ENCODE results near the gene ACADVL. TPM values are rescaled to one million over a fixed set of nuclear protein-coding genes. Genes with fewer than 3 reads are reported as not detected.

The ACADVL gene
- total RNA-seq, 1 donor: 163 TPM

DNA sequence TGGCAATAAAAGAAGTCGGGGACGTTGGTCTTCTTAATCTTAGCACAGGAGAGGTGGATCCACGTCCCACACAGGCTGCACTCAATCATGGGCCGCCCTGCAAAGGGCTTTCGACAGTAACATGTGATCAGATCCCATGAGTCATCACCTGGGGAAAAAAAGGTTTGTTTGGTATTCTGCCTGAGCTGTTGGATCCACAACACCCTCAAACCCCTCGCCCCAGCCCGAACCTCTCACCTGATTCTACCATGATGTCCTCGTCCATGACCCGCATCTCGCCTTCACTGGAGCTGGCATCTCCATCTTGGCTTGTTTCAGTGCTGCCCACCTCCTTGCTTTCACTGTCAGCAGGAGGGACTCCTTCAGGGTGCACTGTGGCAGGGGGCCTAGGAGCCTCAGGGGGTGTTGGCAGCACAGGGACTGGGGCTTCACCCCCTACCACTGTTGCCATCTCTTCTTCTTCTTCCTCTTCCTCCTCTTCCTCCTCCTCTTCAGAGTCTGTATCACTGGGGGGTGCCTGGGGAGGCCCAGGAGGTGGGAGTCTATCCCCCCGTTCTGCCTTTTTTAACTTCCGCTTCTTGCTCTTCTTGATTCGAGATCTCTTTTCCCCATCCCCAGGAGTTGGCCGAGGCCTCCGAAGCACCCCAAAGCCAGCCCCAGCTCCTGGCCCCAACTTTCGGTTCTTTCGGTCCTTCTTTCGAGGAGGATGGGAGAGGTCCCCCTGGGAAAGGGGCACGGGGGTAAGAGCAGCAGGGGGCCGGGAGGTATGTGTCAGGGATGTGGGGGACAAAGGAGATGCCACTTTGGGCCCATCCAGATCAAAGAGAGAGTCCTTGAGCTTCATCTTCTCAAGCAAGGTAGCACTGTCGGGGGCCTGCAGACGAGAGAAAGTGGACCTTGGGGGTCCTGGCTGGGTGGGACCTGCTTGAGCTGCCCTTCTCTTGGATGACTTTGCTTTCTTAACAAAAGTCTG, 16.2 kb downstream of the ACADVL start:
- Histone ChIP-seq H2AFZ (ENCODE audit: low read length) (no peak overlapping the region), H3K79me2 (ENCODE audit: insufficient read depth, low read length) (peaks cover 88% of the 10 kb centered on the region), H3K4me2 (ENCODE audit: insufficient read depth, low read length) (peak overlapping the region; percentile 39), H3K36me3 (ENCODE audit: insufficient read depth, low read length) (peaks cover 40% of the 10 kb centered on the region), H3K4me1 (ENCODE audit: insufficient read depth, low read length) (peaks cover 38% of the 10 kb centered on the region), H3K4me3 (ENCODE audit: insufficient read depth, low read length) (no peak overlapping the region), H3K27ac (ENCODE audit: low read depth, low read length) (peak overlapping the region; percentile 43), H4K20me1 (ENCODE audit: insufficient read depth, low read length) (peaks cover 40% of the 10 kb centered on the region), H3K27me3 (ENCODE audit: insufficient read depth, low read length) (no peaks in the 10 kb centered on the region), H3K9me3 (ENCODE audit: low read depth, low read length) (no peaks in the 10 kb centered on the region)
- DNase-seq (ENCODE audit: insufficient read length, low spot score, missing footprints): peak; percentile 86
- TF ChIP-seq, protein P1, sequence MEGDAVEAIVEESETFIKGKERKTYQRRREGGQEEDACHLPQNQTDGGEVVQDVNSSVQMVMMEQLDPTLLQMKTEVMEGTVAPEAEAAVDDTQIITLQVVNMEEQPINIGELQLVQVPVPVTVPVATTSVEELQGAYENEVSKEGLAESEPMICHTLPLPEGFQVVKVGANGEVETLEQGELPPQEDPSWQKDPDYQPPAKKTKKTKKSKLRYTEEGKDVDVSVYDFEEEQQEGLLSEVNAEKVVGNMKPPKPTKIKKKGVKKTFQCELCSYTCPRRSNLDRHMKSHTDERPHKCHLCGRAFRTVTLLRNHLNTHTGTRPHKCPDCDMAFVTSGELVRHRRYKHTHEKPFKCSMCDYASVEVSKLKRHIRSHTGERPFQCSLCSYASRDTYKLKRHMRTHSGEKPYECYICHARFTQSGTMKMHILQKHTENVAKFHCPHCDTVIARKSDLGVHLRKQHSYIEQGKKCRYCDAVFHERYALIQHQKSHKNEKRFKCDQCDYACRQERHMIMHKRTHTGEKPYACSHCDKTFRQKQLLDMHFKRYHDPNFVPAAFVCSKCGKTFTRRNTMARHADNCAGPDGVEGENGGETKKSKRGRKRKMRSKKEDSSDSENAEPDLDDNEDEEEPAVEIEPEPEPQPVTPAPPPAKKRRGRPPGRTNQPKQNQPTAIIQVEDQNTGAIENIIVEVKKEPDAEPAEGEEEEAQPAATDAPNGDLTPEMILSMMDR (IDR thresholded peaks at IDR 0.05; ENCODE audit: extremely low read depth, low read depth, low read length): no peak

DNA sequence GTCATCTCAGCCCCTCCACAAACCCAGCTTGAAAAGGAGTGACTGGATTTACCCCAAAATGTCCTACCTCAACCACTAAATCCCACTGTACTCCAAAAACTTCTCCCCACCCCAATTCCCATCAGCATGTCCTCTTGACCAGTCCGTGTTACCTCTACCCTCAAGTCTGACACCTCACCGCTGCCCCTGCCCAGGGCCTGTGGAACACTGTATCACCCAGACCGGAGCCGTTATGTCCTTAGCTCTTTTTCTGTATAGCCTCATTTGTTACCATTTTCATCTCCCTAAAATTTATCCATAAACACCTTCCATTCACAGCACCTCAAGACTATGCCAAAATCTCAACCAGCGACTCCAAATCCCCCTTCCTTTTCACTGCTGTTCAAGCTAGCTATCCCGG, 17.1 kb downstream of the ACADVL start:
- DNase-seq (ENCODE audit: insufficient read length, low spot score, missing footprints): no peak
- no peaks in the 10 kb centered on the region for H3K27me3 ChIP-seq (ENCODE audit: insufficient read depth, low read length)
- H3K27ac ChIP-seq (ENCODE audit: low read depth, low read length): no peak overlapping the region
- H2AFZ ChIP-seq (ENCODE audit: low read length): no peak overlapping the region
- no peak overlapping the region for H3K4me3 ChIP-seq (ENCODE audit: insufficient read depth, low read length)
- peak overlapping the region; percentile 78 for H3K4me2 ChIP-seq (ENCODE audit: insufficient read depth, low read length)
- peaks cover 42% of the 10 kb centered on the region for H3K36me3 ChIP-seq (ENCODE audit: insufficient read depth, low read length)
- TF ChIP-seq, protein P1 (IDR thresholded peaks at IDR 0.05; ENCODE audit: extremely low read depth, low read depth, low read length): no peak
- no peaks in the 10 kb centered on the region for H3K9me3 ChIP-seq (ENCODE audit: low read depth, low read length)
- H4K20me1 ChIP-seq (ENCODE audit: insufficient read depth, low read length): peaks cover 40% of the 10 kb centered on the region
- peaks cover 44% of the 10 kb centered on the region for H3K4me1 ChIP-seq (ENCODE audit: insufficient read depth, low read length)
- peaks cover 88% of the 10 kb centered on the region for H3K79me2 ChIP-seq (ENCODE audit: insufficient read depth, low read length)

DNA sequence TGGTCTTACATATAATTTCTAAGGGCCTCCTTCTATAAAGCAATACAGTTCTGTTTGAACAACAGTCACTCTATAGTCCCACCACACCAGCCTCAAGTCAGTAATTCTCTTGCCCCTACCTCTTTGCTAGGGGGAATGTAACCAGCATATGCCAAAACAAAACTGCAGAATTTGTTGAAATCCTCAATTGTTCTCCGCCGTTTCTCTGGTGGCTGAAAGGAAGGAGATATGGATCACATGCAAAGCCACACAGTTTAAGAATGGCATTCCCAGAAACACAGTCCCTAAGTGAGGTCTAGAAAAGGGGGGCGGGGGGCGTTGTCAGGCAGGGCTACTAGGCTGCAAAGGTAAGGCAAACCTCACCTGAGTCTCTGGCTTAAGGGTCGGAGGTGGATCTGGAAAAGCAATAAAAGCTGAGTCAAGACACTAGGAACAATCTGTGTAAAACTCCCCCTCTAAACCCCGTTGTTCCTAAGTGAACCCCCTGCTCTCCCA, 17.6 kb downstream of the ACADVL start:
- TF ChIP-seq, protein P1 (IDR thresholded peaks at IDR 0.05; ENCODE audit: extremely low read depth, low read depth, low read length): no peak
- H2AFZ ChIP-seq (ENCODE audit: low read length): no peak overlapping the region
- H3K4me1 ChIP-seq (ENCODE audit: insufficient read depth, low read length): peaks cover 44% of the 10 kb centered on the region
- peak overlapping the region; percentile 17 for H3K27ac ChIP-seq (ENCODE audit: low read depth, low read length)
- H3K27me3 ChIP-seq (ENCODE audit: insufficient read depth, low read length): no peaks in the 10 kb centered on the region
- H3K4me3 ChIP-seq (ENCODE audit: insufficient read depth, low read length): peak overlapping the region; percentile 96
- H3K79me2 ChIP-seq (ENCODE audit: insufficient read depth, low read length): peaks cover 87% of the 10 kb centered on the region
- H3K9me3 ChIP-seq (ENCODE audit: low read depth, low read length): no peaks in the 10 kb centered on the region
- H4K20me1 ChIP-seq (ENCODE audit: insufficient read depth, low read length): peaks cover 35% of the 10 kb centered on the region
- peak overlapping the region; percentile 78 for H3K4me2 ChIP-seq (ENCODE audit: insufficient read depth, low read length)
- DNase-seq (ENCODE audit: insufficient read length, low spot score, missing footprints): peak; percentile 58
- peaks cover 42% of the 10 kb centered on the region for H3K36me3 ChIP-seq (ENCODE audit: insufficient read depth, low read length)

All from osteoblast (primary cell).